Naive thymus-derived CD8-positive, alpha-beta T cell (primary cell): ENCODE results near the gene TRMT1. TPM values are rescaled to one million over a fixed set of nuclear protein-coding genes. Genes with fewer than 3 reads are reported as not detected.
A peak's percentile ranks its signal among the peaks of the same experiment; 100 is the strongest.

Source experiments
- ATAC-seq, 2 donors: fragments of 150-1000 bp; cut with Tn5 transposase in 1 of 2; sonication (Bioruptor Pico), chemical (Tn5 transposase) in 1 of 2; 1 replicate in 1 of 2; 2 replicates in 1 of 2; pipeline ENCODE4 v1.10.0; 2021; ENCODE audit warnings: mild to moderate bottlenecking in 2 of 2, moderate library complexity in 2 of 2
- POLR2A ChIA-PET: fragments of 350-600 bp; sonication (Branson Sonifier 250); formaldehyde crosslinking; loops from one replicate; lab custom pipeline; 2021; ENCODE audit warnings: antibody characterized with exemption; lab: Charles Lee
- DNase-seq, 10 donors: peaks; one replicate each; pipeline versions ENCODE4 v3.0.0 to v3.0.0-alpha.2; 2020 to 2022
- H3K27ac Mint-ChIP-seq, 10 donors: one replicate each; pipeline ENCODE4 v1.8.0; 2020 to 2022; ENCODE audit warnings: mild to moderate bottlenecking in 10 of 10, mixed read lengths in 10 of 10, moderate library complexity in 4 of 10, inconsistent platforms in 1 of 10
- H3K27me3 Mint-ChIP-seq, 5 donors: one replicate each; pipeline ENCODE4 v1.8.0; 2021 to 2022; ENCODE audit warnings: mixed read lengths in 5 of 5
- H3K36me3 Mint-ChIP-seq, 3 donors: one replicate each; pipeline ENCODE4 v1.8.0; 2020 to 2022; ENCODE audit warnings: mixed read lengths in 3 of 3, mild to moderate bottlenecking in 2 of 3, inconsistent platforms in 1 of 3
- H3K4me1 Mint-ChIP-seq, 4 donors: one replicate each; pipeline ENCODE4 v1.8.0; 2021 to 2022; ENCODE audit warnings: mixed read lengths in 4 of 4
- H3K4me3 Mint-ChIP-seq, 10 donors: one replicate each; pipeline ENCODE4 v1.8.0; 2020 to 2022; ENCODE audit warnings: mild to moderate bottlenecking in 10 of 10, mixed read lengths in 10 of 10, moderate library complexity in 6 of 10, inconsistent platforms in 1 of 10
- H3K9me3 Mint-ChIP-seq, 9 donors: one replicate each; pipeline ENCODE4 v1.8.0; 2020 to 2022; ENCODE audit warnings: mixed read lengths in 9 of 9, mild to moderate bottlenecking in 3 of 9, inconsistent platforms in 1 of 9, moderate library complexity in 1 of 9
- polyA plus RNA-seq, 3 donors: library from polyadenylated mRNA; unstranded; fragments of 300-500 nt; fragmentation: Illumina TruSeq; gene quantifications; one replicate each; pipeline ENCODE4 v1.2.3, GENCODE V29; 2021
- total RNA-seq, 8 experiments: library from RNA in 2 of 8; stranded (reverse) in 2 of 8; gene quantifications; one replicate each; pipeline ENCODE4 v1.2.3 and lab custom pipeline; 2021 to 2026

Gene TRMT1
- total and polyA plus RNA-seq, 5 experiments from 2014 or later = 26.1 to 103 (median 35.1) TPM

DNA sequence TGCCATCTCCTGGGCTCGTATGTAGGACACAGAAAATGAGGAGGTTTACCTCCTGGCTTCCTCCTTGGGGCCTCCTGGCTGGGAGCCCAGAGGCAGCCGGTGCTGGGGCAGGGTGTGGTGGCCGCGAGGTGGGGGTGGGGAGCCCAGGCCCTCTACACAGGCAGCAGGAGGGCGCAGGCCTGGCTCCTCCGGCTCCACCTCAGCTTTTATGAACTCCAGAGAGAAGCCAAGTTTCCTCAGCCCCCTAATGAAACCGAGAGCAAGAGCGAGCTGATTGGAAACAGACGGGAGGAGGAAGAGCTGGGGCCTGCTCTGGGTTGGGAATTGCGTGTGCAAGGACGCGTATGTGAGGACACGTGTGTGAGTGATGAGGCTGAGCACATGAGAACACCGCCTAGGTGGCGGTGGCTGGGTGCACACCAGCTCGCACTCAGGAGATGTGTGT is 37.0 kb downstream of the TRMT1 start:
- DNase-seq (no peak), ATAC-seq (peak in 1 of 2 donors; percentile 32)
- Mint-ChIP-seq H3K4me3 (no peak overlapping the region), H3K27me3 (no peaks in the 10 kb centered on the region), H3K36me3 (peaks cover 0 to 2% (median 1%) of the 10 kb centered on the region in 3 donors), H3K9me3 (no peaks in the 10 kb centered on the region), H3K27ac (peak overlapping the region in 2 of 10 donors; percentile 43 to 63), H3K4me1 (peaks cover 0 to 11% (median 5%) of the 10 kb centered on the region in 4 donors)
- POLR2A ChIA-PET = interaction anchor here (0.6 kb wide), 1 partner anchor 716 kb away, joined by 3 read pairs; no protein-coding TSS in a partner anchor

DNA sequence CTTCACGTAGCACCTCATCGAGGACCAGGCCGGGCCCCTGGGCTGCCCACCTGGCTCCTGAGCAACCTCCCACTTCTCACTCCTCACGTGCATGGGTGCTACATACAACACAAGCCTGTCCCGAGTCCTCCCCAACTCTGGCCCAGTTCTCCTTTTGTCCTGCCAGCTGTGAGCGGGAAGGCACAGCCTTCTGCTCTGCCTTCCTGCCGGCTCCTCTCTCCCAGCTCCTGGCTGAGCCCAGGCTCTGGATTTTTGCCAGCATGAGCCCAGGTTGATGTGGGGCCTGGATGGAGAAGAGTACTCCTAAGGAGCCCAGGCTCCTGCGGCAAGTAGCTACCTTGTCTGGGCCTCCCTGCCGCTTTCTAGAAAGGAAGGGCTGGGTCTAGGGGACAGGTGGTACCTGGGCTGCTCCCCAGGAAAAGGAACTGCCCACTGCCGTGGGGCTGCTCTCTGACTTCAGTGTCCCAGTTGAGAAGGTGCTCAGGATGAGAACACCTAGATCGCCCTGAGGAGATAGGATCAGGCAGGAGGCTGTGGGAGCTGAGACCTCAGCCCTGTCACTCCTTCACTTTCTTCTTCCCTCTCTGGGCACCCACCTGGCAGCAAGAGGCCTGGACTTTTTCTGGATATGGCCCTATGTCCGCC is 37.5 kb downstream of the TRMT1 start:
- Mint-ChIP-seq H3K9me3 (no peaks in the 10 kb centered on the region), H3K4me1 (peaks cover 0 to 11% (median 4%) of the 10 kb centered on the region in 4 donors), H3K4me3 (no peak overlapping the region), H3K36me3 (peaks cover 0 to 2% (median 1%) of the 10 kb centered on the region in 3 donors), H3K27ac (peak overlapping the region in 3 of 10 donors; percentile 43 to 63 (median 60)), H3K27me3 (no peaks in the 10 kb centered on the region)
- DNase-seq (no peak), ATAC-seq (no peak)
- POLR2A ChIA-PET = interaction anchor here (0.6 kb wide), 1 partner anchor 716 kb away, joined by 3 read pairs; no protein-coding TSS in a partner anchor

DNA sequence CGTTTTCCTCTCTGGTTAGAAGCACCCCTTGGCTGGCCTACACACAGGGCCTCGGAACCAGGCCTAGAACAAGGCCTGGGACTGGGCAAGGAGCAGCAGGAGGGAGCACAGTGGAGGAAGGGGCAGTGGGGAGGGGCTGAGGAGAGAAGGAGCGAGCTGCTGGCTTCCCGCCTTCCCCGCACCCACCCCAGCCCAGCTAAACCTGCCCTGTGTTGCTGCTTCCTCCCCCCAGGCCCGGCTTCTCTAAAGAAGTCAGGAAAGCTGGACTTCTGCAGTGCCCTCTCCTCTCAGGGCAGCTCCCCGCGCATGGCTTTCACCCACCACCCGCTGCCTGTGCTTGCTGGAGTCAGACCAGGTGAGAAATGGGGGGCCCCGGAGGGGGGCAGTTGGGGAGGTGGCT is 38.2 kb downstream of the TRMT1 start:
- H3K9me3 Mint-ChIP-seq = no peaks in the 10 kb centered on the region
- no peak overlapping the region for H3K4me3 Mint-ChIP-seq
- POLR2A ChIA-PET = no interaction called here
- DNase-seq (no peak), ATAC-seq (no peak)
- no peak overlapping the region for H3K27ac Mint-ChIP-seq
- H3K27me3 Mint-ChIP-seq = no peaks in the 10 kb centered on the region
- peaks cover 0 to 11% (median 4%) of the 10 kb centered on the region in 4 donors for H3K4me1 Mint-ChIP-seq
- peaks cover 0 to 6% (median 1%) of the 10 kb centered on the region in 3 donors for H3K36me3 Mint-ChIP-seq

DNA sequence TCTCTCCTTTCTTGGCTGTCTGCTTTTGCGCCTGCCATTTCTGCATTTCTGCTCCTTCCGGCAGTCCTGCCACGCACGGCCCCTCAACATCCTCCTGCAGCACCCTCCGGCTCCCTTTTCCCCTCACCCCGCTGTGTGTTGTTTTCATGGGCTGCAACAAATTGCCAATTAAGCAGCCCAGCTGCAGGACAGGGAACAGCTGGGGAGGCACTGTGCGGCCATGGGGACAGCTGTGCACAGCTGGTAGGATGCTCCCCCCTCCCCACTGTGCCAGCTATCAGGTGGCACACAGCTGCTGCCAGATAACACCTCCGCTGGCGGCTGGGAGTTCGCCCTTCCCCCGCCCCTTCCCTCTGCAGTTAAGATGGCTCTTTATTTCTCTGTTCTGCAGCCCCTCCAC is 39.3 kb downstream of the TRMT1 start:
- no peaks in the 10 kb centered on the region for H3K27me3 Mint-ChIP-seq

DNA sequence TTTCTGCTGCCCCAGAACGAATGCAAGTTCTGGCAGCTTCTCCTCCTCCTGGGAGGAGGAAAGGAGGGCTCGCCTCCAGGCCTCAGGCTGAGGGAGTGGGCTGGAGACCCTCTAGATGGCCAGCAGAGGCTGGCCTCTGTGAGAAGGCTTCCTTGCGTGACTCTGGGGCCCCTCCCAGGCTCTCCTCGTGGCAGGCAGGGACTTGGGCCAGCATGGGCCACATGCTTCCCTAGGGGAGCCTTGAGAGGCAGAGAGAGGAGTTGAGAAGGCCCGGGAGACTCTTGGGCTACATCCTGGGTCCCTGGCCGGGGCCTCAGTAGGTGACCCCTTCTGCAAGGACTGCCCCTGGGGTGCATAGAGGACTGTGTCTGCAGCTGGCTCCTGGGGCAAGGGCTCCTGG is 39.8 kb downstream of the TRMT1 start:
- ATAC-seq = no peak
- Mint-ChIP-seq H3K27me3 (no peaks in the 10 kb centered on the region), H3K4me3 (no peak overlapping the region), H3K27ac (no peak overlapping the region), H3K9me3 (no peaks in the 10 kb centered on the region), H3K36me3 (peaks cover 0 to 8% (median under 1%) of the 10 kb centered on the region in 3 donors), H3K4me1 (peaks cover 0 to 11% (median 4%) of the 10 kb centered on the region in 4 donors)
- DNase-seq = no peak
- POLR2A ChIA-PET = interaction anchor here (0.6 kb wide), 1 partner anchor 263 kb away, joined by 3 read pairs; no protein-coding TSS in a partner anchor

More for the DNA sequence above, 39.3 kb downstream of the TRMT1 start:
- H3K27ac Mint-ChIP-seq = no peak overlapping the region
- POLR2A ChIA-PET = interaction anchor here (0.6 kb wide), 1 partner anchor 263 kb away, joined by 3 read pairs; no protein-coding TSS in a partner anchor
- H3K4me3 Mint-ChIP-seq = no peak overlapping the region
- H3K4me1 Mint-ChIP-seq = peaks cover 0 to 11% (median 4%) of the 10 kb centered on the region in 4 donors
- ATAC-seq (no peak), DNase-seq (no peak)
- H3K36me3 Mint-ChIP-seq = peaks cover 0 to 7% (median 1%) of the 10 kb centered on the region in 3 donors
- H3K9me3 Mint-ChIP-seq = no peaks in the 10 kb centered on the region

GRCh38 chr19:13076320-13076719 is 40.2 kb downstream of the TRMT1 start:
- ATAC-seq (no peak), DNase-seq (no peak)
- POLR2A ChIA-PET = interaction anchor here (0.6 kb wide), 1 partner anchor 264 kb away, joined by 3 read pairs; no protein-coding TSS in a partner anchor
- Mint-ChIP-seq H3K4me1 (peaks cover 0 to 11% (median 4%) of the 10 kb centered on the region in 4 donors), H3K36me3 (peaks cover 0 to 8% (median 0%) of the 10 kb centered on the region in 3 donors), H3K4me3 (no peak overlapping the region), H3K27ac (no peak overlapping the region), H3K27me3 (no peaks in the 10 kb centered on the region), H3K9me3 (no peaks in the 10 kb centered on the region)

DNA sequence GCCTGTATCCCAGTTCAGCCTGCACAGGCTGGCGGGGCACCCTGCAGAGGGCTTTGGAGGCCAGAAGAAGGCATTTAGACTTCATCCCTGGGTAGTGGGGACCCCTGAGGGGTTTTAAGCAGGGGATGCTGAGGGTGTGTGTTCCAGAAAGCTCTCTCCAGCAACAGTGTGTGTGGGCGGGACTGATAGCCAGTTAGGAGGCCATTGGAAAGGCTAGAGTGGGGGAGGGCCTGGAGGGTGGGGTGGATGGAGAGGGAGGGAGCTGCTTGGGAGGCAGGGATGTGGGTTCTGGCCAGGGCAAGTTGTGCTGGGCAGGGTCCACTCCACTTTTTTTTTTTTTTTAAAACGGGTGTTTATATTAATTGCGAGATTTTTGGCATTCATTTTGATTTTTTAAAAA is 42.2 kb downstream of the TRMT1 start:
- POLR2A ChIA-PET = no interaction called here
- Mint-ChIP-seq H3K9me3 (no peaks in the 10 kb centered on the region), H3K4me3 (no peak overlapping the region), H3K27me3 (no peaks in the 10 kb centered on the region), H3K27ac (no peak overlapping the region), H3K36me3 (peaks cover 0 to 8% (median 0%) of the 10 kb centered on the region in 3 donors), H3K4me1 (peaks cover 0 to 7% (median 3%) of the 10 kb centered on the region in 4 donors)
- no peak for ATAC-seq
- DNase-seq = no peak

DNA sequence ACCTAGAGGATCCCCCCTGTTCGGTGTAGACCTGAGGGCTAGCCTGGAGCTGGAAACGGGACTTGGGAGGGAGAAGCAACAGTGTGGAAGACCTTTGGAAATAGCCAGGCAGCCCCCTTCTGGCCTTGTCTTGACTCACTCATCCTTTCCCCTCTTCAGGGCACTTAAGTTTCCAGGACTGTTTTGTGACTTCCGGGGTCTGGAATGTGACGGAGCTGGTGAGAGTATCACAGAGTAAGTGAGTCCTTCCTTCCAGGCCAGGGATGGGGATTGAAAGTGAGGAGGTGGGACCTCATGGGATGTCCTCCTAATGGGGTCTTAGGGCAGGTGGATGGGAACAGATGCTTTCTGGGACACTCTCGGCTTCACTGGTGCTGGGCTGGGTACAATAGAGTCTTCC is 43.3 kb downstream of the TRMT1 start:
- Mint-ChIP-seq H3K9me3 (no peaks in the 10 kb centered on the region), H3K36me3 (peaks cover 0 to 8% (median 0%) of the 10 kb centered on the region in 3 donors), H3K27ac (no peak overlapping the region), H3K4me3 (no peak overlapping the region), H3K4me1 (peaks cover 0 to 2% (median under 1%) of the 10 kb centered on the region in 4 donors), H3K27me3 (no peaks in the 10 kb centered on the region)
- no peak for ATAC-seq
- POLR2A ChIA-PET = no interaction called here
- DNase-seq = no peak

GRCh38 chr19:13072188-13072908 is 44.2 kb downstream of the TRMT1 start:
- Mint-ChIP-seq H3K27me3 (no peaks in the 10 kb centered on the region), H3K9me3 (no peaks in the 10 kb centered on the region), H3K36me3 (peaks cover 0 to 7% (median 0%) of the 10 kb centered on the region in 3 donors), H3K4me1 (peaks cover 0 to 2% (median under 1%) of the 10 kb centered on the region in 4 donors), H3K27ac (no peak overlapping the region), H3K4me3 (no peak overlapping the region)
- POLR2A ChIA-PET = interaction anchor here (1.1 kb wide), 1 partner anchor 160 kb away, joined by 4 read pairs; no protein-coding TSS in a partner anchor
- ATAC-seq (no peak), DNase-seq (no peak)

DNA sequence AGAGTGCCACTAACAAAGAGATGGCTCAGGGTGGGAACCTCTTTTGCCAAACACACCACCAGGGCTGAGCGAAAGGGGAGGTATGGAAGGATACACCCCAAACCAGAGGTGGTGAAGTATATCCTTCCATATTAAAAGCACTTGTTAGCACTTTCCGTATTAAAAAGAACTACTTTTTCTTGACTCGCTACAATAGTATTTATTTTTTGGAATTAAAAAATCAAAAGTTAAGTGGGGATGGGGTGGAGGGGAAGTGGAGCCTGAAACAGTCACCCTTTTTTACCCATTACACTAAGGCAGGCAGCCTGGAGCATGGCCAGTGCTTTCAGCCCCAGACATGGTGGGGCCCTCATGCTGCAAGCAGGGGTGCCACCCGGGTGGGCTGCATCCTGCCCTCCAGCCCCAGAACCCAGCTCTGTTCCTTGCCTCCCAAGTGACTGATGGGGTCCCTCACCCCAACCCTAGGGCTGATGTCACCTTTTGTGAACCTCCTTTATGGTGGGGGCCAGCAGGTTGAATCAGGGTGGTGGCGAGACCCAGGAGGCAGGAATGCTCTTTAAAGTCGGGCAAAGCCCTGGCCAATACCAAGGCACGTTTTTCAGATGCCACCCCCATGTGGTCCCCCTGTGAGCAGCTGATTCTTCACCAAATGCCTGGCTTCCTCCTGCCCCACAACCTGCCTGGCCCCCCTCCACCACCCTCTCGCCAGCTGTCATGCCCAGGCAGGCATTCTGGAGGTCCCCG is 44.9 kb downstream of the TRMT1 start:
- ATAC-seq = no peak

GRCh38 chr19:13070425-13071140 is 46.0 kb downstream of the TRMT1 start:
- ATAC-seq (no peak), DNase-seq (no peak)
- Mint-ChIP-seq H3K27ac (no peak overlapping the region), H3K4me3 (no peak overlapping the region), H3K36me3 (peaks cover 0 to 7% (median 0%) of the 10 kb centered on the region in 3 donors), H3K9me3 (no peaks in the 10 kb centered on the region), H3K27me3 (peaks cover 0 to 1% (median 0%) of the 10 kb centered on the region in 5 donors), H3K4me1 (peaks cover 0 to 2% (median 0%) of the 10 kb centered on the region in 4 donors)
- POLR2A ChIA-PET = no interaction called here

More for the DNA sequence above, 44.9 kb downstream of the TRMT1 start:
- Mint-ChIP-seq H3K9me3 (no peaks in the 10 kb centered on the region), H3K27ac (peak overlapping the region in 1 of 10 donors; percentile 21), H3K36me3 (peaks cover 0 to 7% (median 0%) of the 10 kb centered on the region in 3 donors), H3K4me3 (no peak overlapping the region), H3K27me3 (no peaks in the 10 kb centered on the region), H3K4me1 (peaks cover 0 to 2% (median 0%) of the 10 kb centered on the region in 4 donors)
- POLR2A ChIA-PET = interaction anchor here (1.1 kb wide), 1 partner anchor 160 kb away, joined by 4 read pairs; no protein-coding TSS in a partner anchor
- no peak for DNase-seq
